Endodermal cell (in vitro differentiated cells): ENCODE data around the gene HOXB5. TPM values are rescaled to one million over a fixed set of nuclear protein-coding genes. Genes with fewer than 3 reads are reported as not detected.

Source experiments
- DNase-seq: peaks from one replicate; pipeline ENCODE4 v3.0.0-alpha.2; 2017
- H3K27ac ChIP-seq: 2 replicates; pipeline ENCODE4 v1.5.1; 2013; ENCODE audit warnings: mild to moderate bottlenecking, low read depth, low read length, moderate library complexity
- H3K27me3 ChIP-seq: 2 replicates; pipeline ENCODE4 v1.6.1; 2013; ENCODE audit warnings: mild to moderate bottlenecking, low read length, moderate library complexity; ENCODE audit not compliant: insufficient read depth, control insufficient read depth, poor library complexity, severe bottlenecking
- H3K36me3 ChIP-seq: 2 replicates; pipeline ENCODE4 v1.7.0; 2013; ENCODE audit warnings: mild to moderate bottlenecking, low read length, moderate library complexity; ENCODE audit not compliant: control insufficient read depth, insufficient read depth
- H3K4me1 ChIP-seq: one replicate; pipeline ENCODE4 v1.7.0; 2013; ENCODE audit warnings: low read length; ENCODE audit not compliant: control insufficient read depth, insufficient read depth
- H3K4me3 ChIP-seq: 2 replicates; pipeline ENCODE4 v1.5.1; 2013; ENCODE audit warnings: mild to moderate bottlenecking, low read length, moderate library complexity
- H3K9ac ChIP-seq: 2 replicates; pipeline ENCODE4 v1.6.1; 2013; ENCODE audit warnings: mild to moderate bottlenecking, low read length, moderate library complexity; ENCODE audit not compliant: poor library complexity, severe bottlenecking; ENCODE audit errors: extremely low read depth
- H3K9me3 ChIP-seq: 2 replicates; pipeline ENCODE4 v1.6.1; 2013; ENCODE audit warnings: mild to moderate bottlenecking, low read length, moderate library complexity; ENCODE audit not compliant: control insufficient read depth
- H3K27ac Mint-ChIP-seq: 2 replicates; pipeline ENCODE4 v1.8.0; 2020; ENCODE audit warnings: mixed read lengths
- H3K27me3 Mint-ChIP-seq: 2 replicates; pipeline ENCODE4 v1.8.0; 2021; ENCODE audit warnings: mild to moderate bottlenecking, mixed read lengths; ENCODE audit not compliant: insufficient read depth
- H3K36me3 Mint-ChIP-seq: 2 replicates; pipeline ENCODE4 v1.8.0; 2020; ENCODE audit warnings: low read depth, mixed read lengths
- H3K4me1 Mint-ChIP-seq: 2 replicates; pipeline ENCODE4 v1.8.0; 2020; ENCODE audit warnings: mixed read lengths
- H3K4me3 Mint-ChIP-seq: 2 replicates; pipeline ENCODE4 v1.8.0; 2020; ENCODE audit warnings: mild to moderate bottlenecking, moderate library complexity, mixed read lengths
- H3K9me3 Mint-ChIP-seq: 2 replicates; pipeline ENCODE4 v1.8.0; 2020; ENCODE audit warnings: mild to moderate bottlenecking, mixed read lengths
- CTCF ChIP-seq: fragments of 200-600 bp; sonication (generic); conservative IDR thresholded peaks from 2 replicates; pipeline ENCODE4 v1.5.0; 2021; ENCODE audit warnings: antibody characterized with exemption, mild to moderate bottlenecking
- WGBS, 2 experiments: methylation state at CpG; one replicate each; pipeline versions ENCODE4 v1.1.5 to v1.1.7; 2013; ENCODE audit warnings: missing lambda C conversion rate in 2 of 2, mixed read lengths in 1 of 2; ENCODE audit not compliant: insufficient coverage in 1 of 2, insufficient read length in 1 of 2; 5-methylcytosine and 5-hydroxymethylcytosine counted together
- total RNA-seq, 2 donors: library from RNA; stranded (reverse); fragmentation: NEBNext Ultra II Directional in 1 of 2; extraction: Animal tissue kit (Norgen Biotek cat#: 25700) in 1 of 2; gene quantifications; 2 replicates in 1 of 2; 3 replicates in 1 of 2; pipeline ENCODE4 v1.2.1, GENCODE V29; 2021

HOXB5 gene
- total RNA-seq, 2 donors from 2014 or later, result not detected

- 17 to 18% methylated on average over 1 to 5 of the region's 5 CpGs for WGBS, 2 experiments
- Histone ChIP-seq H3K9me3 (peaks cover 2% of the 10 kb centered on the region), H3K36me3 (no peaks in the 10 kb centered on the region), H3K9ac (no peak overlapping the region), H3K4me3 (no peak overlapping the region), H3K27me3 (peaks cover 100% of the 10 kb centered on the region), H3K4me1 (no peaks in the 10 kb centered on the region), H3K27ac (no peak overlapping the region)
- H3K36me3 Mint-ChIP-seq, result no peaks in the 10 kb centered on the region
- H3K4me1 Mint-ChIP-seq, result peaks cover 1% of the 10 kb centered on the region
- peak; percentile 48 for DNase-seq
- no peak for TF ChIP-seq CTCF
- H3K27ac Mint-ChIP-seq, result no peak overlapping the region
- no peak overlapping the region for H3K4me3 Mint-ChIP-seq
- H3K27me3 Mint-ChIP-seq, result peaks cover 99% of the 10 kb centered on the region
- peaks cover under 1% of the 10 kb centered on the region for H3K9me3 Mint-ChIP-seq
Observed at GRCh38 chr17:48629411-48629759, 35.8 kb upstream of the HOXB5 start.

- Histone ChIP-seq H3K27ac (no peak overlapping the region), H3K4me3 (no peak overlapping the region), H3K9me3 (no peaks in the 10 kb centered on the region), H3K36me3 (no peaks in the 10 kb centered on the region), H3K27me3 (peaks cover 100% of the 10 kb centered on the region), H3K9ac (no peak overlapping the region), H3K4me1 (no peaks in the 10 kb centered on the region)
- Mint-ChIP-seq H3K36me3 (no peaks in the 10 kb centered on the region), H3K27ac (no peak overlapping the region), H3K9me3 (no peaks in the 10 kb centered on the region), H3K4me1 (peaks cover 1% of the 10 kb centered on the region), H3K27me3 (peaks cover 99% of the 10 kb centered on the region), H3K4me3 (no peak overlapping the region)
- TF ChIP-seq CTCF, result no peak
- 21 to 33% methylated on average over 3 to 5 of the region's 5 CpGs for WGBS, 2 experiments
- peak; percentile 47 for DNase-seq
Observed at GRCh38 chr17:48628649-48629410, 35.3 kb upstream of the HOXB5 start.

- peaks cover 100% of the 10 kb centered on the region for H3K27me3 ChIP-seq
- no peaks in the 10 kb centered on the region for H3K9me3 ChIP-seq
- Mint-ChIP-seq H3K9me3 (no peaks in the 10 kb centered on the region), H3K36me3 (no peaks in the 10 kb centered on the region), H3K4me3 (no peak overlapping the region), H3K4me1 (peaks cover 1% of the 10 kb centered on the region), H3K27me3 (peaks cover 99% of the 10 kb centered on the region), H3K27ac (no peak overlapping the region)
- H3K9ac ChIP-seq, result no peak overlapping the region
- WGBS, 2 experiments, result 17 to 18% methylated on average over 19 to 27 of the region's 27 CpGs
- no peak overlapping the region for H3K4me3 ChIP-seq
- no peak overlapping the region for H3K27ac ChIP-seq
- DNase-seq, result peak; percentile 34
- no peak for TF ChIP-seq CTCF
- H3K36me3 ChIP-seq, result no peaks in the 10 kb centered on the region
- H3K4me1 ChIP-seq, result no peaks in the 10 kb centered on the region
Observed at GRCh38 chr17:48627623-48628521, 34.3 kb upstream of the HOXB5 start.
